ENCODE data around the gene COX4I1.

DNA sequence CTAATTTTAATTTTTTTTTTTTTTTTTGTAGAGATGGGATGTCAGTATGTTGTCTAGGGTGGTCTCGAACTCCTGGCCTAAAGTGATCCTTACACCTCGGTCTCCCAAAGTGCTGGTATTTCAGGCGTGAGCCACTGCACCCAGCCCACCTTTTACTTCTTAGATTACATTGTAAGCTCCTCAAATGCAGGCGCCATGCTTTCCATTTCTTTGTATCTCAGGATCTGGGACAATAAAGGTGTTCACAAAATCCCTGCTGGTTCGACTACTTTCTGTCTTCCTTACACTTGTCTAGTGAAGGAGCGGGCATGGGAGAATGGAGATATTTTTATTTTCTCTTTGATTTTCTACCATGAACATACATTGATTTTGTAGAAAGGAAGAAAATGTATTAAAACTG, 25.4 kb upstream of the COX4I1 start:
- TF ChIP-seq EZH2 (IDR thresholded peaks at IDR 0.05) (no peak), POLR2AphosphoS5 (IDR thresholded peaks at IDR 0.05; ENCODE audit: borderline replicate concordance, low read depth, low read length) (no peak)

Measured in SK-N-MC (cell line).